ENCODE data around the gene FOXD4L6. TPM values are rescaled to one million over a fixed set of nuclear protein-coding genes. Genes with fewer than 3 reads are reported as not detected.

FOXD4L6 gene
- under 0.01 TPM in 1 of 2 replicates, not detected in the other for total RNA-seq

GRCh38 chr9:41128581-41128980 is at the start of gene FOXD4L6:
Gene FOXD4L6, minus strand, starts transcription at chr9:41128681. Its CDS starts 298 bp downstream, at chr9:41128383.

Other genes starting within 250 kb of the FOXD4L6 start
- gene ZNG1F, start 60.6 kb upstream of the FOXD4L6 start, total RNA-seq, result 3.3 and 5.5 TPM in 2 replicates

All from dermis lymphatic vessel endothelial cell (primary cell).